SK-N-SH treated with all-trans-retinoic acid at 6 μM for 48 hours (cell line): Measurements from ENCODE around the gene SPNS3.

ENCODE experiments used
- ATAC-seq: fragments of 200-7000 bp; cut with Tn5 transposase; 3 replicates; pipeline ENCODE4 v1.9.1; 2020; ENCODE audit warnings: mild to moderate bottlenecking, moderate library complexity
- ARNTL ChIP-seq: fragments of 450-650 bp; formaldehyde crosslinking; IDR thresholded peaks from 2 replicates; pipeline ENCODE4 v1.5.0; 2020; ENCODE audit warnings: low read depth, mild to moderate bottlenecking, moderate library complexity, borderline replicate concordance
- BACH2 ChIP-seq: fragments of 250-450 bp; sonication (Bioruptor Pico); IDR thresholded peaks from 2 replicates; pipeline ENCODE4 v1.9.0; 2021; ENCODE audit warnings: mild to moderate bottlenecking, borderline replicate concordance
- CREB5 ChIP-seq: fragments of 250-450 bp; sonication (Bioruptor Pico); IDR thresholded peaks from 2 replicates; pipeline ENCODE4 v1.5.1; 2020; ENCODE audit warnings: low read depth, mild to moderate bottlenecking, moderate library complexity
- CSDC2 ChIP-seq: fragments of 250-450 bp; sonication (Bioruptor Pico); IDR thresholded peaks from 2 replicates; pipeline ENCODE4 v1.5.0; 2020; ENCODE audit warnings: mild to moderate bottlenecking, moderate library complexity
- CSRNP3 ChIP-seq: fragments of 250-450 bp; sonication (Bioruptor Pico); IDR thresholded peaks from 2 replicates; pipeline ENCODE4 v1.5.1; 2021; ENCODE audit warnings: mild to moderate bottlenecking, moderate library complexity
- ESRRG ChIP-seq: fragments of 250-450 bp; sonication (Bioruptor Pico); IDR thresholded peaks from 2 replicates; pipeline ENCODE4 v1.6.1; 2021; ENCODE audit warnings: mild to moderate bottlenecking
- GLIS3 ChIP-seq: fragments of 250-450 bp; sonication (Bioruptor Pico); IDR thresholded peaks from 2 replicates; pipeline ENCODE4 v1.5.0; 2020; ENCODE audit warnings: mild to moderate bottlenecking, moderate library complexity
- ISL1 ChIP-seq: fragments of 250-450 bp; sonication (Bioruptor Pico); IDR thresholded peaks from 2 replicates; pipeline ENCODE4 v2.1.2; 2022; ENCODE audit warnings: mild to moderate bottlenecking, moderate library complexity
- OSR1 ChIP-seq: fragments of 250-450 bp; sonication (Bioruptor Pico); IDR thresholded peaks from 2 replicates; pipeline ENCODE4 v1.8.0; 2022; ENCODE audit warnings: moderate library complexity, mild to moderate bottlenecking, inconsistent platforms
- PATZ1 ChIP-seq: fragments of 250-450 bp; sonication (Bioruptor Pico); IDR thresholded peaks from 2 replicates; pipeline ENCODE4 v1.8.0; 2020; ENCODE audit warnings: mild to moderate bottlenecking, moderate library complexity, borderline replicate concordance
- POU6F1 ChIP-seq: fragments of 250-450 bp; sonication (Bioruptor Pico); IDR thresholded peaks from 2 replicates; pipeline ENCODE4 v1.8.0; 2021; ENCODE audit warnings: low read depth, mild to moderate bottlenecking, moderate library complexity, borderline replicate concordance
- PPARA ChIP-seq: fragments of 250-450 bp; sonication (Bioruptor Pico); IDR thresholded peaks from 2 replicates; pipeline ENCODE4 v1.5.0; 2020; ENCODE audit warnings: mild to moderate bottlenecking, borderline replicate concordance
- RARB ChIP-seq: fragments of 250-450 bp; sonication (Bioruptor Pico); IDR thresholded peaks from 2 replicates; pipeline ENCODE4 v1.8.0; 2021; ENCODE audit warnings: mild to moderate bottlenecking, moderate library complexity
- SNAI2 ChIP-seq: fragments of 250-450 bp; sonication (Bioruptor Pico); IDR thresholded peaks from 2 replicates; pipeline ENCODE4 v1.5.0; 2020; ENCODE audit warnings: mild to moderate bottlenecking, moderate library complexity
- TCF4 ChIP-seq: fragments of 250-450 bp; sonication (Bioruptor Pico); IDR thresholded peaks from 2 replicates; pipeline ENCODE4 v1.8.0; 2021; ENCODE audit warnings: mild to moderate bottlenecking, moderate library complexity, borderline replicate concordance
- TOX ChIP-seq: fragments of 250-450 bp; sonication (Bioruptor Pico); IDR thresholded peaks from 2 replicates; pipeline ENCODE4 v1.8.0; 2021; ENCODE audit warnings: mild to moderate bottlenecking, moderate library complexity, borderline replicate concordance
- ZC3H10 ChIP-seq: fragments of 250-450 bp; sonication (Bioruptor Pico); IDR thresholded peaks from 2 replicates; pipeline ENCODE4 v1.5.1; 2021; ENCODE audit warnings: mild to moderate bottlenecking, moderate library complexity
- ZFP30 ChIP-seq: fragments of 450-650 bp; formaldehyde crosslinking; IDR thresholded peaks from 2 replicates; pipeline ENCODE4 v1.5.0; 2022; ENCODE audit warnings: mild to moderate bottlenecking, moderate library complexity
- ZNF565 ChIP-seq: fragments of 450-650 bp; formaldehyde crosslinking; conservative IDR thresholded peaks from 2 replicates; pipeline ENCODE4 v1.5.0; 2020; ENCODE audit warnings: low read depth, mild to moderate bottlenecking, moderate library complexity
- ZNF70 ChIP-seq: fragments of 450-650 bp; formaldehyde crosslinking; IDR thresholded peaks from 2 replicates; pipeline ENCODE4 v1.5.0; 2020; ENCODE audit warnings: mild to moderate bottlenecking, moderate library complexity
- ZNF8 ChIP-seq: fragments of 450-650 bp; formaldehyde crosslinking; IDR thresholded peaks from 2 replicates; pipeline ENCODE4 v1.5.0; 2020; ENCODE audit warnings: mild to moderate bottlenecking, moderate library complexity

SPNS3 gene

GRCh38 chr17:4476511-4477070, 42.9 kb downstream of the SPNS3 start:
- no peak for ATAC-seq

GRCh38 chr17:4477255-4477791, 43.6 kb downstream of the SPNS3 start:
- no peak for ATAC-seq
- TF ChIP-seq OSR1 (CRISPR knock-in tag), result no peak
- TF ChIP-seq CSRNP3, result no peak
- no peak for TF ChIP-seq SNAI2 (CRISPR knock-in tag)
- TF ChIP-seq TCF4, result no peak
- TF ChIP-seq ZNF70 (CRISPR knock-in tag), result no peak
- TF ChIP-seq POU6F1 (CRISPR knock-in tag), result no peak
- TF ChIP-seq ZNF8, result no peak
- no peak for TF ChIP-seq ESRRG (CRISPR knock-in tag)
- no peak for TF ChIP-seq ZNF565 (CRISPR knock-in tag)
- no peak for TF ChIP-seq PATZ1 (CRISPR knock-in tag)
- no peak for TF ChIP-seq TOX (CRISPR knock-in tag)
- no peak for TF ChIP-seq PPARA
- TF ChIP-seq CSDC2 (CRISPR knock-in tag), result no peak
- TF ChIP-seq ZC3H10 (CRISPR knock-in tag), result no peak
- TF ChIP-seq ZFP30 (CRISPR knock-in tag), result no peak
- no peak for TF ChIP-seq CREB5 (CRISPR knock-in tag)
- no peak for TF ChIP-seq GLIS3 (CRISPR knock-in tag)

More at GRCh38 chr17:4476511-4477070, 42.9 kb downstream of the SPNS3 start:
- TF ChIP-seq RARB (CRISPR knock-in tag) (no peak), SNAI2 (CRISPR knock-in tag) (no peak), ZNF565 (CRISPR knock-in tag) (no peak), ZNF70 (CRISPR knock-in tag) (no peak), ESRRG (CRISPR knock-in tag) (no peak), ZNF8 (no peak), TOX (CRISPR knock-in tag) (no peak), ZFP30 (CRISPR knock-in tag) (no peak), PATZ1 (CRISPR knock-in tag) (no peak), BACH2 (CRISPR knock-in tag) (no peak), CREB5 (CRISPR knock-in tag) (no peak), ARNTL (CRISPR knock-in tag) (no peak), CSDC2 (CRISPR knock-in tag) (no peak), OSR1 (CRISPR knock-in tag) (no peak), PPARA (no peak), POU6F1 (CRISPR knock-in tag) (no peak), ISL1 (CRISPR knock-in tag) (no peak)
